Central memory CD4-positive, alpha-beta T cell (primary cell): ENCODE measurements around the gene TMEM255B.
"Not testable (repeated sequence)": the region's sequence is repeated elsewhere in the genome, so short reads cannot be mapped to it uniquely, and the experiment has no call there.

ENCODE experiments used
- DNase-seq: peaks from one replicate; pipeline ENCODE4 v3.0.0; 2022

TMEM255B gene

DNA sequence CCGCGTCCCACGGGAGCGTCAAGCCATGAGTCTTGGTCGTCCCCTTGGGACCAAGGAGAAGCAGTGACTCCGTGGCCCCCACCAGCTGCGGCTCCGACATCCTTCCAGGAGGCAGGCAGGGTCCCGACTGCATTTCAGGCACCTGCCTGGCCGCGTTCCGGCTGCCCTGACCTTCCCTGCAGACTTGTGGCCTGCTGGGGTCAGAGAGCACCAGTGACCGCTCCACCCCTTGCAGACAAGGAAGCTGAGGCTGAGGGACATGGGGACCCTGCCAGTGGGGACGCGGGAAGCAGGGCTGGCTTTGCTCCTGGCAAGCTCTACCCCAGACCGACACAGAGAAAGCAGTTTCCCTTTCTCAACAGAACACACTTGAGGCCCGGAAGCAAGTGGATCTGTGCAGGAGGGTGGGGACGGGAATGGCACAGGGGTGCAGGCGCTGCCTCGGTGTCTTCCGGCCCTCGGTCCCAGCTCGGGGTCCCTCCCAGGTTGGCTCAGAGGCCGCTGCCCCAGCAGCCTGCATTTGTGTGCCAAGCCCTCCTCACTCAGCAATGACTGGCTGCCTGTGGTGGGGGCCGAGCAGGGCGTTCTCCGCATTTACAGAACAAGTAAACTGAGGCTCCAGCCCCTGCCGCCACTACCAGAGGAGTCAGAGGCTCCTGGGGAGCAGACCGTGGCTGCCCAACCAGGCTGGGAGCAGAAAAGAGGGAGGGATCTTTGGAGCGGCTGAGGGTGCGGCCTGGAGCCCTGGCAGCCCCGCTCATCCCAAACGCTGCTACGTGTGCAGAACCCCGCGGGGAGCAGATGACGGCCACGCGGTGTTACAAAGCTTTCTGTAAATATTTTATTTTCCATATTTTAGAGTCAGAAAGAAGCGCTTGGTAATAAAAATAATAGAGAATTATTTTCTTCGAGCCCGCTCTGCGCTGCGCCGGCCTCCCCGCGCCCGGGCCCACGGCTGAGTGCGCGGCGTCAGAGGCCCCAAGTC, 61.0 kb downstream of the TMEM255B start:
- no peak for DNase-seq

DNA sequence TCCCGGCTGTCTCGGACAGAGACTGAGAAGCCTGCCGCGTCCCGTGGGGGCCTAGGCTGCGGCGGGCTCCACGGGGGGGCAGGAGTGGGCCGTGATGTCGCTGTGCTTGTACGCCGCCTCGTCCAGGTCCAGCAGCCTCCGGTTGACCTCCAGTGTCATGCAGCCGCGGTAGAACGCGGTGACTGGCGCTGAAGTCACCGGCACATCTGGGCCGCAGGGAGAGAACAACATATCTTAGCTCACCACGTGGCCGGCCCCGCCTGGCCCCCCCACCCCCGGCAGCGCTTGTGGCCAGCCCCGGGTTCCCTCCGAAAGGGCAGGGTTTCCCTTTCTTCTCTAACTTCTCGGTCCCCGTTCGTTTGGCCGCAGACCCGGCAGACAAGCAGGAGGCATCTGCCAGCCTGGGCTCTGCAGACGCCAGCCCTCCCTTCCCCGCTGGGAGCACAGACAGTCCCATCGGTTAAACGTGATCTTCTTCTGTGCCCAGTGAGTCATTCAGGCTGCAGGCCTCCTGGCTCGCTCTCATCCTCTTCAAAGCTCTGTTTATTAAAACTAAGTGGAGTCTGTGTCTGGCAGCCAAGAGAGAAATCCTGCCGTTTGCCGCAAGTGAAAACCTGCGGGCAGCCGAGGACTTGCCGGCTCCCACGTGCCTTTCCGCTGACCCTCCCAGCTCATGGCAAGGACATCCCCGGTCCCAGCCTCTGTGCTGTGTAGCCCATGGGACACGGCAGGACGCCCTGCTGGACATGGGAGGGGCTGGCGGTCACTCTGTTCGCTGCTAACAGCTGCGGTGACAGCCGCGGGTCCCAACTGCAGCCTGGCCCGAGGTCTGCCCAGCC, 62.0 kb downstream of the TMEM255B start:
- DNase-seq = no peak

DNA sequence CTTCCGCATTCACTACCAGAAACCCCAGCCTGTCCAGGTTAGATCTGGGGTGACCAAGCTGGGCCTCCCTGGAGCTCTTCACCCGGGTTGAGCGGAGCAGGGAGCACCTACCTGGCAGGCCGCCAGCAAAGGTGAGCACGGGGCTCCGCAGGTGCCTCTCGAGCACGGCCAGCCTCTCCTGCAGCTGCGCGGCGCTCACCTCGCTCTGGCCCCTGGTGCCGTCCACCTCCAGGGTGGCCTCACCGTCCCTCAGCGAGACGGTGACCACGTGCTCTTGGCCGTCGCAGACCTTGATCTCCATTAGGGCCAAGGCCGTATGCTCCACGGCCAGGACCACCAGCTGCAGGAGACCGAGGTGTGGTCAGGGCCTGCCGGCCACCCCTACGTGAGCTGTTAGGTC, 62.8 kb downstream of the TMEM255B start:
- DNase-seq = no peak

DNA sequence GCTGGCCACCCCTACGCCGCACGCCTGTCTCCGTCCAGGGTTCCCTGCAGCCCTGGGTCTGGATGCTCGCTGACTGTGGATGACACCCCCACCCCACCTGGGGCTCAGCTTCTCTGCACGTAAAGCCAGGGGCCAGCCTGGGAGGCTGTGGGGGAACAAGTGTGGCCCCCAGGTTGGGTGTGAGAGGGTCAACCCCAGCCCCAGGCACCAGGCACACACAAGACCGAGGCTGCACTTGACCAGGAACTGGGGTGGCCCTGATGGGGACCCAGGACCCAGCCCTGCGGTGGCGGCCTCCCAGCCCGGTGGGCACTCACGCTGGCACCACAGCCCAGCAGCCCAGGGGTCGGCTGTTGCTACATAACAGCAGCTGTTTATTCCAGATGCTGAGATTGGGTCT, 63.2 kb downstream of the TMEM255B start:
- no peak for DNase-seq

DNA sequence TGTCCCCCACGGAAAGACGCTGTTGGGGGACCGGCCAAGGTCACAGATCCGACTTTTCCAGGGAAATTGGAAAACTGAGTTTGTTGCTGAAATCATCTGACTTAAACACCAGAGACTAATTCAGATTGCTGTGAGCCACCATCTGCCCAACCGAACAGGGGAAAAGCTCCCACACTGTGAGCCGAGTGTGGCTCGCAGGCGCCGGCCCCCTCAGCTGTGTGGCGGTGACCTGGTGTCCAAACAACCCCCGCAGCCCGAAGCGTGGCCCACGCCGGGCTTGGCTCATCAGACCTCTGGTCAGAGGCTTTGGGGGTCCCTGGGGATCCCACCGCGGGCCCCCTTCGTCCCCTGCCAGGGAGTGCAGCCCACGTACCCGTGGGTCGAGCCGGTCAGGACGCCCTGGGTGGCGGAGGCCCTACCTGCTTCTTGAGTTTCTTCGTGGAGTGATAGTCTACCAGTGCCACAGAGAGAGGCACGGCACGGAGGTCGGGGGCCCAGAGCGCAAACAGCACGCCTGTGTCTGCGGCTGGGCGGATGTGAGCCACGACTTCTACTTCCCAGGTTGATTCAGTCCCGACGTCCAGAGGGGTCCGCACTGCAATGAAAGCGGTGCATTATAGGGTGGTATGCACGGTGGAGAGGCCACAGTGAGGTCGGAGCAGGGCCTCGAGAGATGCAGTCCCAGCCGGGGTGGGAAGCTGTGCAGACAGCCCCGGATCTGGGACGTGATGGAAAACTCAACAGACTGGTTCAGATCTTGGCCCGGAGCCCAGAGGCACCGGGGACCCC, 64.1 kb downstream of the TMEM255B start:
- DNase-seq = no peak

DNA sequence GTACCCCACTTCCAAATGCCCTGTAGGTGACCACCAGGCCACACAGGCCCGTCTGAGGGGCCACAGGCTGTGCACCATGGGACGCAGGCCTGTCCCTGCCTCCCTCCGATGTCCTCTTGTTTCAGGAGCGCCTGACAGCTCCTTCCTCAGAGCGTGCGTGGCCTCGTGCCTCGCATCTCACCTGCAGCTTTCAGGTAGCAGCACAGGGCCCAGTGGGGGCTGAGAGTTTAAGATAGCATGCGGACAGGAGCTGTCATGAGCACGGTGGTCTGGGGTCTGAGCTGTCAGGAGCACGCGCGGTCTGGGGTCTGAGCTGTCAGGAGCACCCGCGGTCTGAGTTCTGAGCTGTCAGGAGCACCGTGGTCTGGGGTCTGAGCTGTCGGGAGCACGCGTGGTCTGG, 64.7 kb downstream of the TMEM255B start:
- DNase-seq = no peak

DNA sequence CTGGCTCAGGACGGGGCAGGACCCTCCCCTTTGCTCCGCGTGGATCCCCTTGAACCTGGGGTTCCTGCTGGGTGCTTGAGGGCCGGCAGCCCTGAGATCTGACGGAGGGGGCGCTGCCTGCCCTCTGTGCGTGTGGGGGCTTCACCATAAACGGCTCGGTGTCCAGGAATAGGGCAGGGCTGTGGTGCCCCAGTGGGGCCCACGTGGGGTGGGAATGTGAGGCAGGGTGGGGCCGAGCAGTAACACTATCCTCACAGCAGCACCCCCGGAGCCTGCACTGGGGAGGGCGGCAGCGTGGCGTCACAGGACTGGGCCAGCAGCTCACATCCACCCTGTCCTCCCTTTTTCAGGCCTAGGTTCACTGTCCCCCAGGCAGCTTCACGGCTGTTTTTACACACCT, 66.8 kb downstream of the TMEM255B start:
- DNase-seq = no peak

DNA sequence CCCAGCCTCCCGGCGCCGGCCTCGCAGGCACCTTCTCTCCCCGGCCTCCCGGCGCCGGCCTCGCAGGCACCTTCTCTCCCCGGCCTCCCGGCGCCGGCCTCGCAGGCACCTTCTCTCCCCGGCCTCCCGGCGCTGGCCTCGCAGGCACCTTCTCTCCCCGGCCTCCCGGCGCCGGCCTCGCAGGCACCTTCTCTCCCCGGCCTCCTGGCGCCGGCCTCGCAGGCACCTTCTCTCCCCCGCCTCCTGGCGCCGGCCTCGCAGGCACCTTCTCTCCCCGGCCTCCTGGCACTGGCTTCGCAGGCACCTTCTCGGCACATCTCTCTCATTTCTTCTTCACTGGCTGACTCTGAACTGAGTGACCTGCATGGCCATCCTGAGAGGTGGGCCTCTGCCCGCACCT, 67.4 kb downstream of the TMEM255B start:
- DNase-seq = not testable (repeated sequence)

DNA sequence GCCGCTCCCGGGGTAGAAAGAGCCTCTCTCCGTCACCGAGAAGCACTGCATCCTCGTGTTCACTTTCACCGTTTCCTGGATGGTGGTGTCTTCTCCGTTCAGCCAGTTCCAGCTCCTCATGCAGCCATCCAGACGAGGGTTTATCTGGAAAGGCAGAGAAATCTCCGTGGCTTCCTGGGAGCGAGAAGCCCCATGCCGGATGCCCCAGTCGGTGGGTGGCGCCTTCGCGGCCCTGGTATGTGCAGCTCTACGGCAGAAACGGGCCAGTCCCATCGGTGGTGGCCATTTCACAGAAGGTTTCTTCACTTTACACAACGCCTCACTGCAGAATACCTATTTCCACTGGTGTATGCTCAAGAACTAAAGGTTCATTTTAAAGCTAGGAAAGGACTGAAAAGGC, 68.0 kb downstream of the TMEM255B start:
- no peak for DNase-seq

DNA sequence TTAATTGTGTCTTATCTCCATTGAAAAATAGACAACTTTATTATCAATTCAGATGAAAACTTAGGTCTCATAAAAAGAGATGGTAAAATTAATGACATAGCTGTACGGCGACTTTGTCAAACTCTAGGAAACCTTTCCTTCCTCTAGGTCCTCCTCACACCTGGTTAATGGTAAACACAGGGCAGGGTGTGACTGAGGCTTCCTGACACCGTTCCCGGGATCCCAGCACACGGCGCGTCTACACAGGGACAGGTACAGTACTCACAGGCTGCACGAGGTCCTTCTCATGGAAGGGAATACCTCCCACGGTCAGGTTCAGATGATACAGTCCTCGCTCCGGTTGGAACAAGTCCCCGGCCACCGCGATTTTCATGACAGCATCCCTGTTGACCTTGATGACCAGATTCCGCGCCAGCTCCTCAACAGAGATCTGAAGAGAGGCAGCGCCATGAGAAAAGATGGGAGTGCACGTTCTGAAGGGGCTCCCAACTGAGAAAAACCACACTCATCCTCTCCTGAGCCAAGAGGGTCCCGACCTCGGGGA, 69.3 kb downstream of the TMEM255B start:
- no peak for DNase-seq

DNA sequence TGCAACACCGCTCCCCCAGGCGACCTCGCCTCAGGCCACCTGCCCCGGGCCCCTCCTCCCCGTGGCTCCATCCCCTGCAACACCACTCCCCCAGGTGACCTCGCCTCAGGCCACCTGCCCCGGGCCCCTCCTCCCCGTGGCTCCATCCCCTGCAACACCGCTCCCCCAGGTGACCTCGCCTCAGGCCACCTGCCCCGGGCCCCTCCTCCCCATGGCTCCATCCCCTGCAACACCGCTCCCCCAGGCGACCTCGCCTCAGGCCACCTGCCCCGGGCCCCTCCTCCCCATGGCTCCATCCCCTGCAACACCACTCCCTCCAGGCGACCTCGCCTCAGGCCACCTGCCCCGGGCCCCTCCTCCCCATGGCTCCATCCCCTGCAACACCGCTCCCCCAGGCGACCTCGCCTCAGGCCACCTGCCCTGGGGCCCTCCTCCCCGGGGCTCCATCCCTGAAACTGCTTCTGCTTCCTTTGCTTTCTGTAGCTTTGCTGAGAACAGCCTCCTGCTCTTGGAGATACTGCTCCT, 71.5 kb downstream of the TMEM255B start:
- not testable (repeated sequence) for DNase-seq

DNA sequence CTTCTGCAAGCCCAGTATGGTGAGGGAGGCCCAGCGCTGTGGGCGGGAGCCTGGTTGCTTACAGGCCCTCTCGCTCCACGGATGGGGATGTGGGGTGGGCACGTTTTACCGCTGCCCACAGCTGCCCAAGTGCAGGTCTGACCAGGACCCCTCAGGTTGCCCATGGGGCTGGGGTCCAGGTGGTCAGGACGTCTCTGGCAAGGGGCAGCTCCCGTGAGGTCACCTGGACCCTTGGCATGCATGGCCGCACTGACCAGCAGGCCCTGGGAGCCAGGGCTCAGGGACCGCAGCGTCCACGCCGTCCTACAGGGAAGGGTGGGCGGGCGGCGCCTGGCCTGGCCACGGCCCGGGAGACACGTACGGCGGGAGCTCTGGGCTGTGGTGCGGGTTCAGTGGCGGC, 72.0 kb downstream of the TMEM255B start:
- DNase-seq = no peak

DNA sequence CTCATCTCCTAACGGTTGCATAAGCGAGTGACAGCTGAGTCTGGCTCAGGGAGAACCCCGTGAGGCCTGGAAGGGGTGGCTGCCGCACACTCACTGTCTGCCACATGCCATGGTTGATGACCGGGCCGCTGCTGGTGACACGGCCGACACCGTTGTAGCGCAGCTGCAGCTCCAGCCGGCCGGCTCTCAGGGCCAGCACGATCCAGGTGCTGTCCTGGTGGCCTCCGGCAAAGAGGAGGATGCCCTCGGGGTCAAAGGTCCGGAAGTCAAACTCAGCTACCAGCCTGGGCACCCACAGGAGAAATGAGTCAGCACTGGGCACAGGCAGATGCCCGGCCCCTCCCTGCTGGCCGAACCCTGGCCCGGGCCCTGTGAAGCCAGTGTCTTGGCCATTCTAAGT, 73.2 kb downstream of the TMEM255B start:
- DNase-seq = no peak

DNA sequence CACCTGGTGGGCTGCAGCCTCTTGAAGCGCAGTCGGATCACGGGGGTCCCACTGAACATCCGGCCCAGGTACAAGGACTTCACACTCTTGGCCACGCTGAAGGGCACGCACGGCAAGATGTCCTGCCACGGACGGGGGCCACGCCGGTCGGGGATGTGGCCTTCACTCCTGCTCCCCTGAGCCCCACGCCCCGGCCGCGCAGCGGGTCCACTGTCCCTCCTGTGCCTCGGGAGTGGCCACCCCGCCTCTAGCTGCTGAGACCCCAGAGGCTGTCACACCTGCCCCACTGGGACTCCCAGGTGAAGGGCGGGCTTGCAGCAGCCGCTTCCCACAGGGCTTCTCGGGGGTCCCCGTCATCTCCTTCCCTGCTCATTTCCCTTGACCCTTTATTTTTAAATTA, 73.6 kb downstream of the TMEM255B start:
- DNase-seq = no peak

DNA sequence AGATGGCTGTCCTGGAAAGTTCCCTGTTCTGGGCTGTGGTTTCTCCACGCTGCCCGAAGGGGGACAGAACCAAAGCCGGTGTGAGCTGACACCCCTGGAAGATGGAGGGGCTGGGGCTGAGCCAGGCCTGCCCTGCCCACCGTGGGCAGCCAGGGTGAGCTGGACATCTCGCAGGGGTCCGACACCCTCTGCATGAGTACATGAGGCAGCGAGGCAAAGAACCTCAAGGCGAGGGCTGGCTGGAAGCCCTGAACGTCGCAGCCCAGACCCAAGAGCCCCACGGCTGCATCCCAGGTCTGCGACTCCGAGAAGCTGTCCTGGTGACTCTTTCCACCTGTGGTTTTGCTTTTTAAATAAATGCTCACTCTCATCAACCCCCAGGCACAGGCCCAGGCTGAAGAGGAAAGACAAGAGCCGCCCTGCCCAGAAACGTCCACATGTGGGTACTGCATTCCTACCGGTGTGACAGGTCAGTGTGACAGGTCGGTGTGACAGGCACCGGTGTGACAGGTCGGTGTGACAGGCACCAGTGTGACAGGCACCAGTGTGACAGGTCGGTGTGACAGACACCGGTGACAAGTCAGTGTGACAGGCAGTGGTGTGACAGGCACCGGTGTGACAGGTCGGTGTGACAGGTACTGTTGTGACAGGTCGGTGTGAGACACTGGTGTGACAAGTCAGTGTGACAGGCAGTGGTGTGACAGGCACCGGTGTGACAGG, 74.2 kb downstream of the TMEM255B start:
- DNase-seq = no peak

DNA sequence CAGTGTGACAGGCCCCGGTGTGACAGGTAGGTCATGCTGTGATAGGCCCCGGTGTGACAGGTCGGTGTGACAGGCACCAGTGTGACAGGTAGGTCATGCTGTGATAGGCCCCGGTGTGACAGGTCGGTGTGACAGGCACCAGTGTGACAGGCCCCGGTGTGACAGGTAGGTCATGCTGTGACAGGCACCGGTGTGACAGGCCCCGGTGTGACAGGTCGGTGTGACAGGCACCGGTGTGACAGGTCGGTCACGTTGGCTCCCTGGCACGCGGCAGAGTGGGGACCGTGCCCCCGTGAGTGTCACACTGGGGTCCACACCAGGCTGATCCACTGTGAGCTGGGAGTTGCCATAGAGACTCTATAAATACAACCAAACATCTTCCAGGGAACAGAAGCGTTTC, 75.0 kb downstream of the TMEM255B start:
- not testable (repeated sequence) for DNase-seq

DNA sequence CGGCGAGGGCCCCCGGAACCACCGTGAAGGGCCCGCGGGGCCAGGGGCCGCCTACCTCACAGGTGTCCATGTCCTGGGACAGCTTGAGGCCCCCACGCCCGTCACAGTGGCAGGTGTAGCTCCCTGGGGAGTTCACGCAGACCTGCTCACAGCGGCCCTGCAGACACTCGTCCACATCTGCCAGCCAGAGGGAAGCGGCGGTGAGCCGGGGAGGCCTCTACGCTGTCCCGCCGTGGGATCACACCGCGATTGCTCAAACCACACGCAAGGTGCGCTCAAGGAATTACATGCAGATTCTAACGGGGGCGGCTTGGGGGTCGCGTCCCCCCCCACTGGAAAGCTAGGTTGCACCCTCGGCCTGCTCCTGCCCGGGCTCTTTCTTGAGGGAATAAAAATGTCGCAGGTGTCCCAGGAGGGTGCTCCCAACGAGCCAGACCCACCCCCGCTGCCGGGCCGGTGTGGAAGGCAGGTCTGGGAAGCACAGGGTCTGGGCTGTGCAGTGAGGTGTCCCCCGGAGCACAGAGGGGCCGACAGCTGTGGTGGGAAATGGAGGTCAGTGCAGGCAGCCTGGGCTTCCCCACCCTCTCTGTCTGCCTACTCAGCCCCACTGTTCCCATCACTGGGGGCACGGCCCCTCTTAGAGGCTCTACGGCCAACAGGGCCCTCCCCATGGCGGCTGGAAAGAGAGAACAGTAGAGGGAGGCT, 75.6 kb downstream of the TMEM255B start:
- DNase-seq = no peak

DNA sequence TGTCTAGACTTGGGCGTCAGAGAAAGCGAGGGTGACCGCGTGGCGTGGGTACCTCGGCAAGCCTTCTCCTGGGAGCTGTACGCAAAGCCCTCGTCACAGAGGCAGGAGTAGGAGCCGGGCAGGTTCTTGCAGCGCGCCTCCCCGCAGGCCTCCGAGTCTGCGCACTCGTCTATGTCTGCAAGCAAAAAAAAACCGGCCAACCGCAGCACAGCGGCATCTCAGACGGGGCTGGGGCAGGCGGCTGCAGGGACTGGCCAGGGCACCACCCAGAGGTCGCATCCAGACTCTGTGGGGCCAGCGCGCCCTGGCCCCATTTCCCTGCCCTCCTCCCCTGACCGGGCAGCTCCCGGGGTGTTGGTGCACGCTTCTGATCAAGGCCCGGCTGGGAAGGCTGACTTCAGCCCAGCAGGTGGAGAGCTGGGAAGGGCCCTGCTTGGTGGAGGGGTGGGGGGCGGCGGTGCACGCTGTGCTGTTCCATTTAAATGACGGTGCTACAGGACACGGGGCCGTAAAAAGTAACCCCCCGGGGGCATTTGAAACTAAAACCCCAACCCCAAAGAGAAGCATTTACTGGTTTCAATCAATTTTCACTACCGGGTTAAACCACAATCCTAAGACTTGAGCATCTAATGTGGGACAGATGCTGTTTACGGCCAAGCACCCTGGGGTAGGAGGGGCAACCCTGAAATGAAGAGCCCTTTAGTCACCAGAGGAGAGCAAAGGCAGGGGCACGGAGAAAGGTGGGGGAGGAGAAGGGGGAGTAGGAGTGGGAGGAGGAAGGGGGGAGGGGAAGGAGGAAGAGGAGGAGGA, 76.6 kb downstream of the TMEM255B start:
- DNase-seq = no peak

DNA sequence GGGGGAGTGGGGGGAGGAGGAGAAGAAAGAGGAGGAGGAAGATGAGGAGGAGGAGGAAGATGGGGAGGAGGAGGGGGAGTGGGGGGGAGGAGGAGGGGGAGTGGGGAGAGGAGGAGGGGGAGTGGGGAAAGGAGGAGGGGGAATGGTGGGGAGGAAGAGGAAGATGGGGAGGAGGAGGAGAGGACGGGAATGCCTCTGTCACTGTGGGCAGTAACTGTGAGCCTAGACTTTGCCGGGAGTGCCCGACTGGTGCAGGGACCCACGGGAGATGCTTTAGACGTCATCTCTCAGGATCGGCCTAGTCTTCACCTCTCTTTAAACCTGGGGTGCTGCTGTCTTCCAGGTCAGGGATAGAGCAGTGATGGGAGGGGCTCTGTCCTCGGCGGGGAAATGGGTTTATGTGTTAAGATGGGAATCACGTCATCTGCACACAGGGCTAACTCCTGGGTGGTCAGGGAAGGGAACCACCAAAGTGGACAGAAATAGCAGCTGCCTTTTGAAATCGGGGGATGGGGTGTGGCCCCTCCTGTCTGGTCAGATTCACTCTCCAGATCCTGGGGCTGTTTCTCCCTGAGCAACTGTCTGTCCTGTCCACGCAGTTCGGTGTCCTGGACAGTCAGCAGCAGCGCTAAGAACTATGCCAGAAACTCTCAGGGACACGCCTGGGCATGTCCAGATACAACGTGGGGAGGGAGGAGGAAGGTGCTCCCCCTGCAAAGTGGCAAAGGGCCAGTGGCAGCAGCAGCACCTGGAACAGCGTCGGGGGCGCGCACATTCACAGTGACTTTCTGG, 77.9 kb downstream of the TMEM255B start:
- DNase-seq = no peak
